Measurements from ENCODE around the gene CYRIA. TPM values are rescaled to one million over a fixed set of nuclear protein-coding genes. Genes with fewer than 3 reads are reported as not detected.

Gene CYRIA
- total and polyA plus RNA-seq, 10 of the 15 experiments (the other 5 are each of a cell fraction or from before 2014, with no cell fraction given), result 3.0 to 13.1 (median 8.5) TPM

GRCh38 chr2:16645775-16646559, 19.7 kb downstream of the CYRIA start:
- H4K20me1 ChIP-seq (ENCODE audit: control insufficient read depth, insufficient read depth), result no peaks in the 10 kb centered on the region
- no peaks in the 10 kb centered on the region for H3K36me3 ChIP-seq (ENCODE audit: control insufficient read depth in 2 of 2, insufficient read depth in 2 of 2, low read length in 1 of 2)
- H3K27ac ChIP-seq (ENCODE audit: control insufficient read depth, insufficient read depth), result no peak overlapping the region
- no TSS peak for BruUV-seq (replicated peaks)
- WGBS (ENCODE audit: insufficient coverage, insufficient replicate concordance, low lambda C conversion rate, missing lambda C conversion rate), result 43% methylated on average over 3 of the region's 3 CpGs
- ChIA-PET RAD21 (ENCODE audit: unreplicated experiment) (interaction anchor here (1.0 to 1.5 kb wide), 3 partner anchors 9 to 19 kb away, joined by 3 to 6 read pairs (median 4); no protein-coding TSS in a partner anchor), SMC1A (ENCODE audit: uncharacterized antibody, unreplicated experiment) (interaction anchor here (0.6 to 6.1 kb wide), 7 partner anchors 11 to 95 kb away, joined by 3 to 68 read pairs (median 6); no protein-coding TSS in a partner anchor), CTCF (interaction anchor here (0.8 to 1.5 kb wide), 5 partner anchors 11 to 28 kb away, joined by 3 to 5 read pairs (median 3); no protein-coding TSS in a partner anchor), POLR2A (interaction anchor here (0.9 to 2.7 kb wide), 2 partner anchors 9 to 11 kb away, joined by 3 to 21 read pairs; no protein-coding TSS in a partner anchor)
- intact Hi-C loops (cut with micrococcal nuclease; ENCODE audit: unreplicated experiment) (no loop called here), in situ Hi-C loops (cut with MboI) (no loop called here)
- no peaks in the 10 kb centered on the region for H3K9me3 ChIP-seq (replicated peaks; ENCODE audit: control insufficient read depth, insufficient read depth, low read length)
- ATAC-seq (no peak), FAIRE-seq (no peak), DNase-seq (ENCODE audit: low read depth, low spot score) (no peak)
- no peaks in the 10 kb centered on the region for H3K79me2 ChIP-seq (ENCODE audit: control insufficient read depth, insufficient read depth, low read length)
- H3K4me2 ChIP-seq (ENCODE audit: control insufficient read depth, insufficient read depth), result no peak overlapping the region
- H2AFZ ChIP-seq (ENCODE audit: control insufficient read depth, low read depth, low read length), result no peak overlapping the region
- H3K27me3 ChIP-seq (replicated peaks in 1 of 2; ENCODE audit: control insufficient read depth in 2 of 2, insufficient read depth in 2 of 2, low read length in 1 of 2), result peaks cover 0 to 5% of the 10 kb centered on the region in 2 experiments; a peak in 1 of 4 replicates
- TF ChIP-seq MTA2 (IDR thresholded peaks at IDR 0.05; ENCODE audit: low read depth), result no peak
- TF ChIP-seq MYC (IDR thresholded peaks at IDR 0.05; ENCODE audit: insufficient read depth, insufficient read length, insufficient replicate concordance, low read length, severe bottlenecking), result no peak
- TF ChIP-seq FOXM1 (IDR thresholded peaks at IDR 0.05; ENCODE audit: low read depth, low read length), result peak; percentile 20; the same call in 1 of the 2 replicates
- TF ChIP-seq USF1 (IDR thresholded peaks at IDR 0.05; ENCODE audit: borderline replicate concordance, extremely low read length, insufficient read depth, low read depth, low read length), result no peak
- no peak for TF ChIP-seq SMAD5 (IDR thresholded peaks at IDR 0.05; ENCODE audit: low read depth)
- peaks cover 11% of the 10 kb centered on the region for H3K4me1 ChIP-seq (ENCODE audit: control insufficient read depth, insufficient read depth, low read length)
- no peak overlapping the region for H3K4me3 ChIP-seq
- no peak overlapping the region for H3K9ac ChIP-seq (ENCODE audit: control insufficient read depth, insufficient read depth, low read length)
